CD8-positive, alpha-beta memory T cell (primary cell): Measurements from ENCODE around the gene GPR55. TPM values are rescaled to one million over a fixed set of nuclear protein-coding genes. Genes with fewer than 3 reads are reported as not detected.
A peak's percentile ranks its signal among the peaks of the same experiment; 100 is the strongest.

Source experiments
- CTCF ChIA-PET: fragments of 350-600 bp; sonication (Branson Sonifier 250); formaldehyde crosslinking; loops from one replicate; lab custom pipeline; 2021; ENCODE audit warnings: antibody characterized with exemption; lab: Charles Lee
- POLR2A ChIA-PET: fragments of 350-600 bp; sonication (Branson Sonifier 250); formaldehyde crosslinking; loops from one replicate; lab custom pipeline; 2021; ENCODE audit warnings: antibody characterized with exemption; lab: Charles Lee
- DNase-seq, 5 donors: peaks; one replicate each; pipeline versions ENCODE4 v3.0.0 to v3.0.0-alpha.2; 2020 to 2022; ENCODE audit warnings: mixed read lengths in 1 of 5
- H3K27ac ChIP-seq: one replicate; pipeline ENCODE4 v1.7.0; 2013; ENCODE audit warnings: low read depth, mild to moderate bottlenecking, low read length, moderate library complexity
- H3K27me3 ChIP-seq: 2 replicates; pipeline ENCODE4 v1.7.0; 2013; ENCODE audit warnings: low read length, mild to moderate bottlenecking; ENCODE audit not compliant: insufficient read depth, poor library complexity, severe bottlenecking
- H3K36me3 ChIP-seq: 2 replicates; pipeline ENCODE4 v1.7.0; 2013; ENCODE audit warnings: mild to moderate bottlenecking, low read length, moderate library complexity; ENCODE audit not compliant: insufficient read depth
- H3K4me1 ChIP-seq: 2 replicates; pipeline ENCODE4 v1.7.0; 2013; ENCODE audit warnings: mild to moderate bottlenecking, low read length, moderate library complexity; ENCODE audit not compliant: insufficient read depth
- H3K4me3 ChIP-seq: 2 replicates; pipeline ENCODE4 v1.7.0; 2013; ENCODE audit warnings: mild to moderate bottlenecking, low read length
- H3K9me3 ChIP-seq: 2 replicates; pipeline ENCODE4 v1.7.0; 2013; ENCODE audit warnings: mild to moderate bottlenecking, low read length
- H3K27ac Mint-ChIP-seq, 8 donors: one replicate each; pipeline ENCODE4 v1.8.0; 2020 to 2021; ENCODE audit warnings: mixed read lengths in 8 of 8, mild to moderate bottlenecking in 6 of 8, inconsistent platforms in 3 of 8, moderate library complexity in 3 of 8
- H3K27me3 Mint-ChIP-seq, 2 donors: one replicate each; pipeline ENCODE4 v1.8.0; 2020 to 2021; ENCODE audit warnings: mixed read lengths in 2 of 2, mild to moderate bottlenecking in 1 of 2, moderate library complexity in 1 of 2
- H3K36me3 Mint-ChIP-seq, 3 donors: one replicate each; pipeline ENCODE4 v1.8.0; 2020 to 2021; ENCODE audit warnings: mixed read lengths in 3 of 3, inconsistent platforms in 1 of 3, mild to moderate bottlenecking in 1 of 3
- H3K4me1 Mint-ChIP-seq, 3 donors: one replicate each; pipeline ENCODE4 v1.8.0; 2020 to 2021; ENCODE audit warnings: mixed read lengths in 3 of 3, inconsistent platforms in 1 of 3, mild to moderate bottlenecking in 1 of 3
- H3K4me3 Mint-ChIP-seq, 7 donors: one replicate each; pipeline ENCODE4 v1.8.0; 2020 to 2021; ENCODE audit warnings: mixed read lengths in 7 of 7, mild to moderate bottlenecking in 6 of 7, moderate library complexity in 4 of 7, inconsistent platforms in 2 of 7
- H3K9me3 Mint-ChIP-seq, 5 donors: one replicate each; pipeline ENCODE4 v1.8.0; 2020 to 2022; ENCODE audit warnings: mixed read lengths in 5 of 5, mild to moderate bottlenecking in 3 of 5, moderate library complexity in 2 of 5, inconsistent platforms in 1 of 5
- polyA plus RNA-seq: library from polyadenylated mRNA; unstranded; fragments of 300-500 nt; fragmentation: Illumina TruSeq; gene quantifications from one replicate; pipeline ENCODE4 v1.2.3, GENCODE V29; 2021
- total RNA-seq, 2 experiments: library from RNA; stranded (reverse); gene quantifications; one replicate each; pipeline ENCODE4 v1.2.3, GENCODE V29; 2021

GPR55 gene
- total and polyA plus RNA-seq, 3 experiments from 2014 or later = 3.5 to 11.6 (median 11.1) TPM

DNA sequence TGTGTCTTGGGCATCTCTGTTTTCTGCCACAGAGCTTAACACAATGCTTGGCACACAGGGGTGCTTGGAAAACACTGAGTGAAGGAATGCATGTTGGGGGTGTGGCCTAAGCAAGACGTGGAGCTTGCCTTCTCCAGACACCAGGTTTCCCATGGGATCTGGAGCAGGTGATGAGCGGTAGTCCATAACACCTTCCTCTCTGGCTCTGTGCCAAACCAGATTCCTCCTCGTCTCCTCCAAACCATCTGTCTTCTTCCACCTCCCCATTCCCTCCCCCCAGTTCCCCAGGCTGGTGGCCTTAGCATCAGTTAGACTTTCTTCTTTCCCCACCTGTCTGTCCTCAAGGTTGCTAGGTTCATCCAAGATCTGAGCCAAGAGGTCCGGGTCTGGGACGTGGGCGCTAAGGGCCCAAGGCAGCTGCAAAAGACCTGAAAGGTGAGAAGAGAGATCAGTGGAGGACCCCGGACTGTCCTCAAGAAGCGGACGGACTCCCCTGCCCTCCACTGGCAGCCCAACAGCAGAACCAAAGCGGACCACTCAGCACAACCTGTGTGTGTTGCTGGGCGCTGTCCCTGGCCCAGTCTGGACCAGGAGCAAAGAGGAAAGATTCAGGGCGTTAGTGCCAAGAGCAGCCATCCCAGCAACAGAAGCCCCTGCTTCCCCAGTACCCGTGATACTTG, 61.5 kb downstream of the GPR55 start:
- Mint-ChIP-seq H3K36me3 (no peaks in the 10 kb centered on the region), H3K4me1 (peaks cover 40 to 72% (median 49%) of the 10 kb centered on the region in 3 donors)

DNA sequence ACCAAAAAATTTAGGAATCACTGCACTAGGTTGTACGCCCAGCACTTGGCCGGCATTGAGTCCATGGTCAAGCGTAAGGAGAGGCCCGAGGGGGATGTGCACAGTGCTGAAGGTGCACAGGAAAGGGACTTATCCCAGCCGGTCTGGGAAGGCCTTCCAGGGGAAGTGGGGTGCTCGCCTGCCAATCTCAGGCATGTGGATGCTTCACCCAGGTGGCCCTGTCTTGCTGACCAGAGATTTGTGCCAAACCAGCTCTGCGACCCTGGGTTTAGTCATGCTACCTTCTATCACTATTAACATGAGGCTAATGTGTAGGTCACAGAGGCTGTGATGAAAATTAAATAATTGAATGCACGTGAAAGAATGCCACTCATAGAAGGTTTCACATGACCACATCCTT, 62.0 kb downstream of the GPR55 start:
- H3K4me3 ChIP-seq = no peak overlapping the region
- Mint-ChIP-seq H3K4me3 (peak overlapping the region; percentile 48 to 95 (median 92)), H3K27ac (peak overlapping the region in 2 of 8 donors; percentile 52 to 65), H3K36me3 (no peaks in the 10 kb centered on the region), H3K4me1 (peaks cover 40 to 67% (median 47%) of the 10 kb centered on the region in 3 donors), H3K9me3 (no peaks in the 10 kb centered on the region), H3K27me3 (peaks cover 5 to 10% of the 10 kb centered on the region in 2 donors)
- POLR2A ChIA-PET = no interaction called here
- peaks cover 38% of the 10 kb centered on the region for H3K4me1 ChIP-seq
- H3K27ac ChIP-seq = no peak overlapping the region
- CTCF ChIA-PET = interaction anchor here (0.8 to 1.4 kb wide), 3 partner anchors 15 to 124 kb away, joined by 3 to 5 read pairs (median 3); no protein-coding TSS in a partner anchor
- no peak for DNase-seq
- no peaks in the 10 kb centered on the region for H3K36me3 ChIP-seq
- no peaks in the 10 kb centered on the region for H3K27me3 ChIP-seq
- H3K9me3 ChIP-seq = no peaks in the 10 kb centered on the region

More for the DNA sequence above, 61.5 kb downstream of the GPR55 start:
- Mint-ChIP-seq H3K27ac (peak overlapping the region in 5 of 8 donors; percentile 23 to 88 (median 52)), H3K27me3 (peaks cover 3 to 6% of the 10 kb centered on the region in 2 donors), H3K4me3 (peak overlapping the region; percentile 90 to 95 (median 92)), H3K9me3 (no peaks in the 10 kb centered on the region)
- H3K27me3 ChIP-seq = no peaks in the 10 kb centered on the region
- H3K36me3 ChIP-seq = no peaks in the 10 kb centered on the region
- POLR2A ChIA-PET = interaction anchor here (2.1 kb wide), 1 partner anchor 14 kb away, joined by 8 read pairs; no protein-coding TSS in a partner anchor
- CTCF ChIA-PET = interaction anchor here (0.8 to 1.8 kb wide), 5 partner anchors 15 to 124 kb away, joined by 3 to 7 read pairs (median 5); no protein-coding TSS in a partner anchor
- peaks cover 41% of the 10 kb centered on the region for H3K4me1 ChIP-seq
- no peak overlapping the region for H3K27ac ChIP-seq
- no peak overlapping the region for H3K4me3 ChIP-seq
- H3K9me3 ChIP-seq = no peaks in the 10 kb centered on the region
- no peak for DNase-seq

DNA sequence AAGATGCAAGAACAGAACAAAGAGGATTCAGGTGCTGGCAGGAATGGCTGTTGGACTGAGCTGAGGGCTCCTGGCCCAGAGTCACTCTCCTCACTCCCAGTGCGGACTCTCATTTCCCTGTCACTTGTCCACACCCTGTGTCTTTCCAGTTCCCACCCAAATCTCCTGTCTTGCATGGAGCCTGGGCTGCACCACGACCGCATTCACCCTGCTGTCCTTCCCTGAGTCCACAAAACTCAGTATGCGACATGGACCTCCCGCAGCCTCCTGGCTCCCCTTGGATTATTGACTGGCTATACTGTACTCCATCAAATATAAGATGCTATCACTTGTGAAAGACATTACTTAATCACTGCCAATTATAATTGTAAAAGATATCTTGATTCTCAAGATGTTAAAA, 62.8 kb downstream of the GPR55 start:
- ChIA-PET CTCF (interaction anchor here (1.4 to 2.0 kb wide), 3 partner anchors 14 to 125 kb away, joined by 5 to 10 read pairs (median 7); partner anchors contain the start of gene GPR55), POLR2A (no interaction called here)
- H3K27ac Mint-ChIP-seq = peak overlapping the region in 1 of 8 donors; percentile 52
- Histone ChIP-seq H3K4me3 (no peak overlapping the region), H3K27ac (no peak overlapping the region), H3K36me3 (no peaks in the 10 kb centered on the region), H3K4me1 (peaks cover 33% of the 10 kb centered on the region), H3K27me3 (no peaks in the 10 kb centered on the region), H3K9me3 (no peaks in the 10 kb centered on the region)
- no peaks in the 10 kb centered on the region for H3K36me3 Mint-ChIP-seq
- H3K4me1 Mint-ChIP-seq = peaks cover 39 to 61% (median 42%) of the 10 kb centered on the region in 3 donors
- H3K4me3 Mint-ChIP-seq = peak overlapping the region in 1 of 7 donors; percentile 92
- H3K9me3 Mint-ChIP-seq = no peaks in the 10 kb centered on the region
- H3K27me3 Mint-ChIP-seq = peaks cover 12 to 15% of the 10 kb centered on the region in 2 donors
- DNase-seq = no peak

DNA sequence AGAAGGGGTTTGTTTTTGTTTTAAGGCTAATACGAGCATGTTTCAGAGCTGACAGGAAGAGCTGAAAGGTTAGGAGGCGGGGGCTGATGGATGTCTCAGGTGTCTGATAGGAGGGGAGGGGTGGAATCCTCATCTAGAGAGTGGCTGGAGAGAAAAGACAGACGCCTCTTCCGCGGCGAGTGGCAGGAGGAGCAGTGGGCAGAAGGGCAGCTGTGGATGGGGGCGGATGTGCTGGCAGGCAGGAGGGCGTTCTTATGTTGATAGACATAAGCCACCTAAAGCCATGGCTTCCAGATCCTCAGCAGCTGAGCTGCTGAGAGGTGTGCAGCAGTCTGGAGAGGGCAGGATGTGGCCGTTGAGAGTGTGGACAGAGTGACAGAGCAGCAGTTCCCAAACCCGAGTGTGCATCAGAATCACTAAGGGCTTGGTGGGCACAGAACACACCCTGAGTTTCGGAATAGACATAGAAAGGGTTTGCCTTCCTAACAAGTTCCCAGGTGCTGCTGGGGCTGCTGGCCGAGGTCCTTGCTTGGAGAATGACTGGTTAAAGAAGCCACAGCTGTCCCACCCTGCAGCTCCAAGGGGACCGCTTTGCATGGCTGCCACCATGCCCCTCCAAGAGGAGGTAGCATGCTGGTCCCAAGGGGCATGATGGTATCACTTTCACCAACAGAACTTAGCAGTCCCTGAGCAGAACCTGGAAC, 63.3 kb downstream of the GPR55 start:
- Histone ChIP-seq H3K27me3 (no peaks in the 10 kb centered on the region), H3K36me3 (no peaks in the 10 kb centered on the region), H3K4me1 (peaks cover 27% of the 10 kb centered on the region), H3K27ac (no peak overlapping the region), H3K9me3 (no peaks in the 10 kb centered on the region), H3K4me3 (no peak overlapping the region)
- peak in 1 of 5 donors; percentile 14 for DNase-seq
- Mint-ChIP-seq H3K9me3 (no peaks in the 10 kb centered on the region), H3K4me3 (peak overlapping the region; percentile 5 to 83 (median 29)), H3K36me3 (no peaks in the 10 kb centered on the region), H3K27me3 (peaks cover 15 to 16% of the 10 kb centered on the region in 2 donors), H3K4me1 (peaks cover 33 to 55% (median 37%) of the 10 kb centered on the region in 3 donors), H3K27ac (peak overlapping the region in 4 of 8 donors; percentile 24 to 80 (median 52))
- CTCF ChIA-PET = interaction anchor here (1.0 to 2.0 kb wide), 6 partner anchors 11 to 126 kb away, joined by 4 to 10 read pairs (median 4); partner anchors contain the start of gene GPR55
- POLR2A ChIA-PET = no interaction called here

Other genes with a start within 250 kb of the GPR55 start
- 100 to 1,000 TPM; 136 to 147 TPM for gene CAB39, start 212.4 kb downstream of the GPR55 start, total RNA-seq
- gene CAB39, start 212.4 kb downstream of the GPR55 start, polyA plus RNA-seq = 80.8 TPM
- 10 to 100 TPM; 56.1 to 58.6 TPM for gene ITM2C, start 60.3 kb downstream of the GPR55 start, total RNA-seq
- gene ITM2C, start 60.3 kb downstream of the GPR55 start, polyA plus RNA-seq = 50.1 TPM
- under 1 TPM in 1 of 2 experiments, not detected in 1; 0.24 TPM for gene SPATA3, start 70.9 kb upstream of the GPR55 start, total RNA-seq
- not detected for gene SPATA3, start 70.9 kb upstream of the GPR55 start, polyA plus RNA-seq
- under 1 TPM in 1 of 2 experiments, not detected in 1; 0.18 TPM for gene C2orf72, start 112.3 kb upstream of the GPR55 start, total RNA-seq
- gene C2orf72, start 112.3 kb upstream of the GPR55 start, polyA plus RNA-seq = not detected
- 100 to 1,000 TPM; 164 to 176 TPM for gene PSMD1, start 131.6 kb upstream of the GPR55 start, total RNA-seq
- gene PSMD1, start 131.6 kb upstream of the GPR55 start, polyA plus RNA-seq = 60.6 TPM
- gene HTR2B, start 199.8 kb upstream of the GPR55 start, total RNA-seq = not detected
- gene HTR2B, start 199.8 kb upstream of the GPR55 start, polyA plus RNA-seq = not detected